ENCODE results near the gene ERRFI1.

DNA sequence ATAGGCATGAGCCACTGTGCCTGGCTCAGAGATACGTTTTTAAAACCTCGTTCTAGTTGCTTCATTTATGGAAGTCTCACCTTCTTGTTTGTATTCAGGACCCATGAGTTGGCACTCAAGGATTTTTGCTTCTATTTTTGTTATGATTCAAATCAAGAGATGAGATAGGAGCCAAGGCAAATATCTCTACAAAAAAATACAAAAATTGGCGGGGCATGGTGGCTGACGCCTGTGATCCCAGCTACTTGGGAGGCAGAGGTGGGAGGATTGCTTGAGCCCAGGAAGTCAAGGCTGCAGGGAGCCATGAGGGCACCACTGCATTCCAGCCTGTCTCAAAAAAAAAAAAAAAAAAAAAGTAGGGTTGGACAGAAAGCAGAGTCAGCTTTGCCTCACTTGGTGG lies 36.8 kb upstream of the ERRFI1 start:
- TF ChIP-seq CTCF (IDR thresholded peaks at IDR 0.05; ENCODE audit: low read depth, low read length): no peak
- no peak for TF ChIP-seq EZH2phosphoT487 (IDR thresholded peaks at IDR 0.05; ENCODE audit: low read depth)
